HL-60/S4 treated with phorbol 12-myristate 13-acetate at 8.2 ng/mL for 4 days and 3 days (cell line): ENCODE results near the gene SH2B2.

Experiments used
- in situ Hi-C: fragments of 300-500 bp; cut with MboI; formaldehyde crosslinking; loops from 2 replicates; pipeline ENCODE4 v1.15.0; 2022; ENCODE audit warnings: low sequenced_read_pairs

Gene SH2B2

DNA sequence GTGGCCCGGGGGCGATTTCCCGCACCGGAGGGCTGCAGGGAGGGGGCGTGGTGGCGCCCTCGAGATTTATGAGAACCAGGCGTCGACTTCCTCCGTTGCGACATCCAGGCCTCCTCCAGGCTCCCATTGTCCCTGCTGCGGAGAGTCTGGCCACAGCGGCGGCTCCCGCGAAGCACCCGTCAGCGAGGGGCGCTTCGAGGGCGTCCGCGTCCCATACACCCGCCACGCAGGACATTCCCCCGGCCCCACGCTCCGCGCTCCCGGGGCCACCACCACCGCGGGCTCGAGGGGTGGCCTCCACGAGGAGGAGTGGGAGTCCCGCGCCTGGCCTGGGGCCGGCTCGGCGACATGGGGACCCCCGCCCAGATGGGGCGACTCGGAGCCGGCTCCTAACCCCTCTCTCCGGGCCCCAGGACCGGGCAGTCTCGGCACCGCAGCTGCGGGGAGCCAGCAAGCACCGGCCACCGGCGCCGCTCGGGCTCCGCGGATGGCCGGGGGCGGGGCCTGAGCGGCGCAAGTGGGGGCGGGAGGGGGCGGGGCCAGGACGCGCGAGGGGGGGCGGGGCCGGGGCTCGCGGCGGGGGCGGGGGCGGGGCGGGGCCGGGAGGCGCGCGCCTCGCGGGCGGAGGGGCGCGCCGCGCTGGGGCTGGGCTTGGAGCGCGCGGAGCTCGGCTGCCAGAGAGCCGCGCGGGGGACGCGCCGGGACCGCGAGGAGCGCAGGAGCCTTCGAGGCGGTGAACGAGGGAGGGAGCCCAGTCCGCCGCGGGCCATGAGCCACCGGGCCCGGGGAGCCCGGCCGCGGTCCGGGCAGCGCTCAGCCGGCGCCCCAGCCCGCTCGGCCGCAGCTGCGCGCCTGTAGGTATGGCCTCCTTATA lies at the start of gene SH2B2:
Gene SH2B2, plus strand, starts transcription at position 632 of the 874 bp plus-strand sequence. CDS start 13,683 bp downstream, outside the sequence.
- in situ Hi-C loops: no loop called here

DNA sequence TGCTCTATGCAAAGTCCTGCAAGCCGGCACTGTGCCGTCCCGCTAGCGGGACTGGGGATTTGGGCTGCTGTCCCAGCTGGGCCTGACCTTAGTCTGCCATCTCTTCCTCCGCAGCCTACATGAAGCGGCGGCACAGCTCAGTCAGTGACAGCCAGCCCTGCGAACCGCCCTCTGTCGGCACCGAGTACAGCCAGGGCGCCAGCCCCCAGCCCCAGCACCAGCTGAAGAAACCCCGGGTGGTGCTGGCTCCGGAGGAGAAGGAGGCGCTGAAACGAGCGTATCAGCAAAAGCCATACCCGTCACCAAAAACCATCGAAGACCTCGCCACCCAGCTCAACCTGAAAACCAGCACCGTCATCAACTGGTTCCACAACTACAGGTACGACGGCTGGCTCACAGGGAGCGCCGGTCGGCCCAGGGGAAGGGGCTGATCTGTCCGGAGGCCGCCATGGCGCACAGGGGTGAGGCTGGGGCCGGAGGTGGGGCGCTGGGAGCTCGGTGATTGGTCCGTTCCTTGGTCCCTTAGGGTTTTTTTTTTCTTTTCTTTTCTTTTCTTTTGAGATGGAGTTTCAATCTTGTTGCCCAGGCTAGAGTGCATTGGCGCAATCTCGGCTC lies 47.4 kb upstream of the SH2B2 start:
- in situ Hi-C loops: no loop called here

DNA sequence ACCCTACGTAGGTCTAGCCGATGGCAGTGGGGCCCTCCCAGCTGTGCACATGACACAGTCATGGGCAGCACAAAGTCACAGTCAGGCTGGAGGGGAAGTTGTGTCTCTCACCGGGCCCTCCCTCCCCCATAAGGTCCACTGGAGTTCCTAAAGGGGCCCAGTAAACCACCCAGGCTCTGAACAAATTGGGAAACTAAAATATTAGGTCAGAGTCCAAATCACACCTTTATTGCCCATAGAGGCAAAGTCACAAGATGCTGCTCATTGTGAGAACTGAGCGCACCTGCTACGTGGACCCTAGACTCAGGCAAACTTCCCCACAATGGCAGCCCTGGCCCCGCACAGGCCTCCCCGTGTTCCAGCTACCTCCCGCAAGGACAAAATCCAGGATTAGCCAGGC lies 45.2 kb upstream of the SH2B2 start:
- in situ Hi-C loops: no loop called here

DNA sequence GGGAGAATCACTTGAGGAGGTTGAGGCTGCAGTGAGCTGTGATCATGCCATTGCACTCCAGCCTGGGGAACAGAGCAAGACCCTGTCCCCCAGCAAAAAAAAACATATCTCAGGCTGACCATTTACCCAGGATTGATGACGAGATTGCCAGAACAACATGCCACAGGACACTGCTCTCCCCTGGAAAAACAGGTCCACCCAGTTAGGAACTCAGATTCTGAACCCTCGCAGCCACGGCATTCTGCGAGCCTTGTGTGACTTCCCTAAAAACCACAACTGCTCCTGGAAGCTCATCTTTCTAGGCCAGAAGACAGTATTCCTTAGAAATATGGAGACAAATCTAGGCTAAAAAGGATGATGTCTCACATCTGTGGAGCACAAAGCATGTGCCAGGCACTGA lies 42.1 kb upstream of the SH2B2 start:
- in situ Hi-C loops: no loop called here

DNA sequence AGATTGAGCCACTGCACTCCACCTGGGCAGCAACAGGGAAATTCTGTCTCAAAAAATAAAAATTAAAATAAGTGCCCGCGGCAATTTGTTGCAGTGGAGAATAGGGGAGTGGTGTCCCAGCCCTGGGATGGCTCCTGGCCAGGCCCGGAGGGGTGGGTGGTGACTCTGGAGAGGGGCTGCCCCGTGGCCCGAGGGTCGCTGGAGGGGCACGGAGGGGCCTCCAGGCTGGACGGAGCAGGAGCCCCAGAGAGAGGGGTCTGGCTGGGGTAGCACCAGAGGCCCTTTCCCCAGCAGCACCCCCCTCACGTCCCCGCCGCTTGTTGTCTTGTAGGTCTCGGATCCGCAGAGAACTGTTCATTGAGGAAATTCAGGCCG lies 38.6 kb upstream of the SH2B2 start:
- in situ Hi-C loops: no loop called here

DNA sequence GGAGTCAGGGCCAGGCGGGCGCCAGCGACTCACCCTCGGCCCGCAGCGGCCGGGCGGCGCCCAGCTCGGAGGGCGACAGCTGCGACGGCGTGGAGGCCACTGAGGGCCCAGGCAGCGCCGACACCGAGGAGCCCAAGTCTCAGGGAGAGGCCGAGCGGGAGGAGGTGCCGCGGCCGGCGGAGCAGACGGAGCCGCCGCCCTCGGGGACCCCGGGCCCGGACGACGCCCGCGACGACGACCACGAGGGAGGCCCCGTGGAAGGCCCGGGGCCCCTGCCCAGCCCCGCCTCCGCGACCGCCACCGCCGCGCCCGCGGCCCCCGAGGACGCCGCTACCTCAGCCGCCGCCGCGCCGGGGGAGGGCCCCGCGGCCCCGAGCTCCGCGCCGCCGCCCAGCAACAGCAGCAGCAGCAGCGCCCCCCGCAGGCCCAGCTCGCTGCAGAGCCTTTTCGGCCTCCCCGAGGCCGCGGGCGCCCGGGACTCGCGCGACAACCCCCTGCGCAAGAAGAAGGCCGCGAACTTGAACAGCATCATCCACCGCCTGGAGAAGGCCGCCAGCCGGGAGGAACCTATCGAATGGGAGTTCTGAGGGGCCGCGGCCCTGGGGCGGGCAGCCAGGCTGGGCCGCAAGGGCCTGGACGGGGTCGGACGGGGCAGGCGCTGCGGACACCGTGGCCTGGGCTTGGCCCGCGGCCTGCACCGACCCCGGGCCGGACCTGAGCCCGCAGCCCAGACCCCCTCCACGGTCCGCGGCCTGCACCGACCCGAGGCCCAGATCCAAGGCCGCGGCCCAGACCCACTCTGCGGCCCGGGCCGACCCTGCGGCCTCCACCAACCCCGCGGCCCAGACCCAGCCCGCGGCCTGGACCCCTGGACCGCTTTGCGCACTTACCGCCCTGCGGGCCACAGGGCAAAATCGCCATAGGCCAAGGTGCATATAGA lies 37.9 kb upstream of the SH2B2 start:
- in situ Hi-C loops: no loop called here

DNA sequence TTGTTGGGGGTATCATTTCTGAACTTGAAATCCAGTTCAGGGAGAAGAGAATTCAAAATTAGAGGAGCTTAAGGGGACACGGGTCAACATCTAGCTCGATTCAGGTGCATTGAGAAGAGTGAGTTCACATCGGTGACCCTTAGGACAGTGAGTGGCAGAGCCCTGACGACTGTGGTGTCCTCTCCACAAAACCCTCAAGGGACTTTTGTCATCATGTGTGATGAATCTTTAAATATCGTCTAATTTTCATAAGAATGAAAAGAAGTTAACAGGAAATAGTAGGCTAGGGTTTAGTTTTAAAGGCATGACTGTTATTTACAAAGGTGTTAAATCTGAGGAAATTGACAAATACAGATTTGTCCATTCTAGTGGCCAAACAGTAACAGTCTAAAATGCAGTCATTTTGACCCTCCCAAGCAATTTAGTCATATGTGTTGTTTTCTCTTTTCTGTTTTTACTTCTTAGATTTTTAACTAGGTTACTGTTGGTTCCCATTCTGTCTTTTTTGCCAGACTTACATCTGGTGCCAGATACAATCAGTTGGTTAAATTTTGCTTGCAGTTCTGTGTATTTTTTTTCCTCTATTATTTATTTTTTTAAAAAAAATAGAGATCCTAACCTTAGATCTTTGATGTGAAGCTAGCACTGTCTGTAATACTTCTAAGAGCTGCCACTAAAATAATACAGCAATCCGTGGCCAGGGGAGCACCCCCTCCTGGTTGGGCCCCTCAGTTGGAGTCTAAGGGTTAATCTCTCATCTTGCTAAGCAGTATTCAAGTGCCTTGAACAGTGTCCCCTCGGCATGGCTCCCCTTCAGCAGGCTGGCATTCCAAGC lies 34.9 kb upstream of the SH2B2 start:
- in situ Hi-C loops: loop anchor here (25.0 kb wide), 1 partner anchor 889 kb away; the partner anchor contains the start of gene COL26A1

DNA sequence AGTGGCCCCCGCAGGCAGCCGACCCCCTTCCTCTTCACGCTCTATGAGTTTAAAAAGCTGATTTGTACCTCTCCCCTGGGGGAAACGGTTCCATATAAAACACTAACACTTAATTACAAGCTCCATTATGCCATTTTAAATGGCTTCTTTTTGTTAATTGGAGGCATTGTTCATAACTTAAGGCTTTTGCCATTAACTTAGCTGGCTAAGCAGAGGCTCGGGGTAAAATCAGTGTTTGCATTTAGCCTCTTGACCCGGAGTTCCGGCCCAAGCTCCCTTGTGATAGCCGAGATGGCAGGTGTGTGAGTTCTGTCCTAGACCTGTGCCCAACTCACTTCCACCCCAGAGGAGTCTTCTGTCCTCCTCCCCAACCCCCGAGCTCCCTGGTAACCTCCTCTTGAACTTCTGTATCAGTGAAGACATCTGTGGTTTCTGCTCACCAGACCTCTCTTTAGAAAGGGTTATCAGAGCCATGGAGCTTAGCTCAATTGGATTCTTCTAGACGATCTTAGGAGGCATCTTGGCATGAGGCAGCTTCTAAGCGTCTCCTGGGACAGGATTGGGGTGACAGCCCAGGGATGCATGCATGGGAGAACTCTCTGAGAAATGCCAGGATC lies 34.2 kb upstream of the SH2B2 start:
- in situ Hi-C loops: loop anchor here (25.0 kb wide), 1 partner anchor 890 kb away; the partner anchor contains the start of gene COL26A1

DNA sequence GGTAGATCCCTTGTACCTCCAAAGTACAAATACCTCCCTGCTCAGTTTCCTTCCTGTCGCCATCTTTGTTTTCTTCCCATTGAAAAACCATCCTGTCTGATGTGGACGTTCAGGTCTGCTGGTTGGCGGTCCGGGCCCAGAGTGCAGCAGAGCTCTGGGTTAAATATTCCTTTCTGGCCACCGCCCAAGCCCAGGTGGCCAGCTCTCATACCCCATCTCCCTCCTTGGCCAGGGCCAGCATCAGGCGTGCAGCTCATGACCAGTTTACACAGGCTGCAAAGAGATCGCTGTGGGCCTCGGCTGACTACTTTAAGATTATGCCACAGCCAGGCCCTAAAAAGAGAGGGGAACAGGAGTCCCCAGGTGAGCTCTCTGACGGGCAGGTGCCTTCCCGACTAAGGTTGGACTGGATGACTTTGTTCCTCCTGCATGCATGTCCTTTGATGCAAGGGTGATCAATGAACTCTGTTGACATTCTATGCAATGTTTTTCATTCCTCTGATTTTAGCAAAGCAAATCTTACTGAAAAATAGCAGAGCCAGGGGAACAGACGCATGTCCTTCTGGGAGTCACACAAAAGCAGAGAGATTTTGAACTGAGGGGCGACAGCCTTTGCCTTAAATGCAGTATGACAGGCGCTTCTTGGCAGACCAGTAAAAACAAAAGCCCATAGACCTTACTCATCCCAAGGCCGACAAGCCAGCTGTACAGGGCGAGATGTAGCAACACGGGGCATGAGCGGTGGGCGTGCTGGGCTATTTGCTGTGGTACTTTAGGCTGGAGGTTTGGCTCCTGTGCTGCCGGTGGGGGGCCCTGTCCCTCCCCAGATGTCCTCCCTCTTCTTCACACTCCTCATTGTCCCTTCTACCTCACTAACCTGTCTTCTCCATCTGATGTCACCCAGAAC lies 33.3 kb upstream of the SH2B2 start:
- in situ Hi-C loops: loop anchor here (25.0 kb wide), 1 partner anchor 891 kb away; the partner anchor contains the start of gene COL26A1

DNA sequence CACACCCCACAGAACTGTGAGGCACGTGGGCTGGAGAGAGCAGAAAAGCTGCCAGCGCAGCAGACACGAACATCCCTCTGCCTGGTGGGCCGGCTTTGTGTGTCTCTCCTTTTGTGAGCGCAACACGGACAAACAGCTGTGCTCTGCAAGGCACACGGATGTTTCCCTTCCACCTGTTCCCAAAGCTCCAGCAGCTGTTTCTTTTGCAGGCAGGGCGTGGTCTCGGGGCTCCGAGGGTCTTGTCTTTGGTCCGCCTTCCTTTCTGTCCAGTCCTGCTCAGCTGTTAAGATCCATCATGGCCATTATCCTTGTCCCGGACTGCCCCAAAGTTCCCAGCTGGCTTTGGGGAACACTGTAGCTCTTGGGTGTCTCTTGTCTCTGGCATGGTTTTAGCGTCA lies 32.7 kb upstream of the SH2B2 start:
- in situ Hi-C loops: loop anchor here (25.0 kb wide), 1 partner anchor 892 kb away; the partner anchor contains the start of gene COL26A1

DNA sequence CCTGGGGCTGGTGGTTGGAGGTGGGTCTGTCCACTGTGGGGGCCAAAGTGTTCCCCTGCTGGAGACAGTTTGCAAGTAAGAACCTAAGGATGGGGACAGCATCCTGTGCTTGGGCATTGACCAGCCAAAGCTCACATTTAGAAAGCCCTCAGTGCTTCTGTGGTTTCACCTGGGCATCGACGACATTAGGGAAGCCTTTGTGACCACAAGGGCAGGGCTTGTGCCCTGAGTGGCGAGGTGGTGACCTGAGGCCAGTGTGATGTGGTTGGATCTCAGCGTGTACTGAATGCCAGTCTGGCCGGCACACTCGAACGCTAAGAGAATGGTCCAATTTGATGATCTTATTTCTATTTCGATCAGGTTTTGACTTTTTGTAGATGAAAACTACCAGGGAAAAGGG lies 32.1 kb upstream of the SH2B2 start:
- in situ Hi-C loops: loop anchor here (25.0 kb wide), 1 partner anchor 892 kb away; the partner anchor contains the start of gene COL26A1

DNA sequence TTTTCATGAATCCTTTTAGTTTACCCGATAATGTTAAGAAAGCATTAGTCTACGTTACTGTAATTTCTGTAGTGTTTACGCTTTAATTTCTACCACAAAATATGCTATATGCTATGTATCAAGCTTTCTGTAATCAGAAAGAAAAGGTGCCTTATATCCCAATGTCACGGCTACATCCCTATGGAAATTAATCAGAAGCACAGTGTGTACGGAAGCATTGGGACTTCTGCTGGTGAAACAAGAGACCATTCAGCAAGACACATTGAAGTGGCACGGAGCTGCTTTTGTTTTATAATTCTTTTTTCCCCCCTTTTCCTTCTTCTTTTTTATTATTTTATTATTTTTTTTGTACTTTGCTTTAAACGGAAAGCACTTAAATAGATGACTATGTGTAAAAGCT lies 31.2 kb upstream of the SH2B2 start:
- in situ Hi-C loops: loop anchor here (25.0 kb wide), 1 partner anchor 893 kb away; the partner anchor contains the start of gene COL26A1

DNA sequence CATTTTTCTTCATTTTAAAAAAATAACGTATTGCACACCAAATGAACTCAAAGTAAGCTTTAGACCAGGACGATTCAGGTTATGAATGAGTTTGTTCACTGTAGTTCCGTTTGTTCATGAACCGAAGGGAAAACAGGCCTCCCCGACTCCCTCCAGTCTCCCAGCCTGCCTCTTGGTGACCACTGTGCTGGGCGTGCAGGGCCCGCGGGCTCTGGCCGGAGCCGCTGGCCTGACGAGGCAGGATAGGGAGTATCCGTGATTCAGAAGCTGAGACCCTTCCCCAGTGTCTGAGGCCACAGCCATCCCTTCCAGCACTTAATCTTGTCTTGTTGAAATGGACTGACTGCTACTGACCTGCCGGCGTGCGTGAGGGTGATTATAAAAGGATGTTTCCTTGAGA lies 30.8 kb upstream of the SH2B2 start:
- in situ Hi-C loops: loop anchor here (25.0 kb wide), 1 partner anchor 894 kb away; the partner anchor contains the start of gene COL26A1

DNA sequence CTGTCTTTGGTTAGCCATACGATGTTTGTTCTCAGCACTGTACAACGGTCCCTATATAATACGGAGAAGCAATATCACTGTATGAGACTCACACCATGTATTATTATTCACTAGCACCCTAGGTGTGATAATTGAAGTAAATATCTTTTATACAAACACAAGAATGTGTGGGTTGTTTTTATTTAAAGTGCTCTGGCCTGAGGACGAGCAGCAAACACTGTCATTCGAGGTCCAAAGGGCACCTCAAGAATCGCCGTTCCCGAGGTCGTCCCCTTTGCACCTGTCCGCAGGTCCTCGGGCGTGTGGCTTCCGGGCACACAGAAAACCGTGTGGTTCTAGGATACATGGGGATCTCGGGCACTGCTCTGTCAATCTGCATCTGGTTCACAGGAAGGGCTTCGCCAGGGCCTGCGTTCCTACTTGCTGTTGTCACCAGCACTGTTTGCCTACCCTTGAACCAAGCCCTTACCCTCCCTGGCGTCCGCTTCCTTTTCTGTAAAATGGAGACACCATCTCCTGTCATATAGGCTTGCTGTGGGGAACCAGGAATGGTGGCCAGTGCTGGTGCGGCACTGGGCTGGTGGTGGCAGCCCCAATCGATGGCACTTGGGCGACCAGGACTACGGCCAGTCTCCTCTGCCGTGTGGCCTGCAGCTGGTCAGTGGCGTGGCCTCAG lies 28.5 kb upstream of the SH2B2 start:
- in situ Hi-C loops: loop anchor here (25.0 kb wide), 1 partner anchor 896 kb away; the partner anchor contains the start of gene COL26A1

DNA sequence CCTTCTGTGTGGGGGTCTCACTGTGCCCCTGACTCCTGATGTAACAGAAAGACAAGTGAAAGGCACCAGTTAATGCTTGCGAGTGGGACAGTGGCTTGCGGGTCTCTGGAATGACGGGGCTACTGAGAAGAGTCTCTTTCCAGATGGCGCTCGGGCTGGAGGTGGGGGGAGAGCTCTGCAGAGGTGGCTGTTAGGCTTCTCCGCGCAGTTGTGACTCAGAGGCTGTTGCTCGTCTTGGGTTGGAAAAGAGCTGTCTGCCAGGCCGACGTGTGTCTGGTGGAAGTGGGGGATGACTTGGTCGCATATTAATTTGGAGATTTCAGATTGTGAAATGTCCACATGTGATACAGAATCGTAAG lies 27.9 kb upstream of the SH2B2 start:
- in situ Hi-C loops: loop anchor here (25.0 kb wide), 1 partner anchor 896 kb away; the partner anchor contains the start of gene COL26A1

DNA sequence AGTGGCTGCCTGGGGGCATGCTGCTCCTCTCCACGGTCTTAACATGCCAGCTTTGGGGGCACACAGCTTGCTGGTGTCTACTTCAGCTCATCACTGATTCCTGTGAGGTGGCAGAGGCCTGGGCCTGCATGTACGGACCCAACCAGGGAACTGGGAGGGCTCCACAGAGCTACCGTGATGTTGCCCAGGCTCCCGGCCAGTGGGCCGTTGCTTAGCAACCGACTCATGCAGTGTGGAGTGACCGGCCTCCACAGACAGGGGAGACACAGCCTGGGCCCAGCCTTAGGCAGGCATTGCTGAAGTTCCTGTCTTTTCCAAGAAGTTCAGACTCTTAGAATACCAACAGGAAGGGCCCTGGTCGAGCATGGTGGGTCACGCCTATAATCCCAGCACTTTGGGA lies 25.8 kb upstream of the SH2B2 start:
- in situ Hi-C loops: loop anchor here (10.0 to 25.0 kb wide), 2 partner anchors 716 to 899 kb away; partner anchors contain the start of gene COL26A1

DNA sequence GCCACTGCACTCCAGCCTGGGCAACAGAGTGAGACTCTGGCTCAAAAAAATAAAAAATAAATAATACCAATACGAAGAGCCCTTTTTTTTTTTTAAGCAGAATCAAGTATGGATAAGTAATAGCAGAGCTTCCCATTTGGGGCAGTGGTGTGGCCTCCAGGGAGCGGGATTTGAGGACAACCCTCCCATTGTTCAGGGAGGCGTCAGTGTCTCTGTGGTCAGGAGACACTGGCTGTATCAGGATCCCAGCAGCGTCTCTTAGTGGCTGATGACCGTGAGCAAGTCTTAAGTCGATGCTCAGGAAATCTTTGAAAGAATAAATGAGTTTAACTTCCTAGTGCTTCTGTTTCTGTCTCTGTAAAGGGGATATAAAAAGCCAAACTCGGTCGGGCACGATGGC lies 25.2 kb upstream of the SH2B2 start:
- in situ Hi-C loops: loop anchor here (10.0 to 25.0 kb wide), 2 partner anchors 717 to 899 kb away; partner anchors contain the start of gene COL26A1
